GOT3 (cell line): ENCODE data around the gene AAMP.
"Not testable (repeated sequence)": the region's sequence is repeated elsewhere in the genome, so short reads cannot be mapped to it uniquely, and the experiment has no call there.

Experiments used
- DNase-seq: peaks from one replicate; lab custom pipeline; 2025; ENCODE audit warnings: mixed read lengths; lab: John Stamatoyannopoulos, UW

Gene AAMP, protein sequence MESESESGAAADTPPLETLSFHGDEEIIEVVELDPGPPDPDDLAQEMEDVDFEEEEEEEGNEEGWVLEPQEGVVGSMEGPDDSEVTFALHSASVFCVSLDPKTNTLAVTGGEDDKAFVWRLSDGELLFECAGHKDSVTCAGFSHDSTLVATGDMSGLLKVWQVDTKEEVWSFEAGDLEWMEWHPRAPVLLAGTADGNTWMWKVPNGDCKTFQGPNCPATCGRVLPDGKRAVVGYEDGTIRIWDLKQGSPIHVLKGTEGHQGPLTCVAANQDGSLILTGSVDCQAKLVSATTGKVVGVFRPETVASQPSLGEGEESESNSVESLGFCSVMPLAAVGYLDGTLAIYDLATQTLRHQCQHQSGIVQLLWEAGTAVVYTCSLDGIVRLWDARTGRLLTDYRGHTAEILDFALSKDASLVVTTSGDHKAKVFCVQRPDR

DNA sequence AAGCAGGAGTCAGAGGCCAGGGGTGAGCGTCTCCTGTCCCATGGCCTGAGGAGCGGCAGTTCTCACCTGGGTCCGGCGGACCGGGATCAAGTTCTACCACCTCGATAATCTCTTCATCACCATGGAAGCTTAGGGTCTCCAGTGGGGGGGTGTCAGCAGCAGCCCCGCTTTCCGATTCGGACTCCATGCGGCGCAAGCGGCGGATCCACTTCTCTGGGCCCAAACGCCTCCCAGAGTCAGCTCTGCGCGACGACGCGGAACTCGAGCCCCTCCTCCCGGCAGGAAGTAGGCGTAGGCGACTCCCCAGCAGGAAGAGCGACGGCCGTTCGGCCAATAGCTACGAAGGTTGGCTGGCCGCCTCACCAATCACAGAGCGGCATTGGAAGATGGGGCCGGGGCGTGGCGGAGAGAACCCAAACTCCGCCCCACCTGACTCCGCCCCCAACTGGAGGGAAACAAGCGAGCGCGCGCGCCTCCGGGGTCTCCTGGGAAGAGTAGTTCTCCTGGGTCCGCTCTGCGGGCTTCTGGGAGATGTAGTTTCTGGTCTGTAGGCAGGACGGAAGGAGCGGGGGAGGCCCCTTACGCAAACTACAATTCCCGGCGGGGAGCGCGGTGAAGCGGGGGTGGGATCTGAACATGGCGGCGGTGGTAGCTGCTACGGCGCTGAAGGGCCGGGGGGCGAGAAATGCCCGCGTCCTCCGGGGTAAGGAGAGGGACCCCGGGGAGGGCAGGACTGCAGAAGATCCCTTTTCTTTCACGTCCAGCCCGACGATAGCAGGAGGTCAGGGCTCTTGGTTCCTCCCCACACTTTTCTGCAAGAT, at the start of gene AAMP, which contains the start of gene PNKD:
TSS of gene AAMP (minus strand) at position 238 of the 821 bp plus-strand sequence. CDS start at position 187, 51 bp downstream.
TSS of gene PNKD (plus strand) at position 620 of the 821 bp plus-strand sequence. CDS start at position 637, 17 bp downstream.
- DNase-seq: peak; percentile 99

DNA sequence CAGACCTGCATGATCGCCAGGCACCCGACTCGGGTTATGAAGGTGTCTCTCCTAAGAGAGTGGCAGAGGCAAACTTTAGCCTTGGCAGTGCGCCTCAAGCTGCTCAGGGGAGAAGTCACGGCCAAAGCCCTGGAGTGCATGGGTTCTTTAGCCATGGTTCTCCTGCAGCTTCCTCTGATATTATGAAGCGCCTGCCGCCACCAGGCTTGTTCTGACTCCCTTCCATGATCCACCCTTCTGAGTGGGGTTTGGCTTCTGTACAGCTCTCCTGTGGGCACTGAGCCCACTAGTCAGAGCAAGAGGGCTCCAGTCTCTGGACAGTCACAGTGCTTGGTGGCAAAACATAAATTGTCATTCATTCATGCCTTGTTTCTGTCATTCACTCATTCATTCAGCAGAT, 48.3 kb upstream of the AAMP start:
- DNase-seq: no peak

DNA sequence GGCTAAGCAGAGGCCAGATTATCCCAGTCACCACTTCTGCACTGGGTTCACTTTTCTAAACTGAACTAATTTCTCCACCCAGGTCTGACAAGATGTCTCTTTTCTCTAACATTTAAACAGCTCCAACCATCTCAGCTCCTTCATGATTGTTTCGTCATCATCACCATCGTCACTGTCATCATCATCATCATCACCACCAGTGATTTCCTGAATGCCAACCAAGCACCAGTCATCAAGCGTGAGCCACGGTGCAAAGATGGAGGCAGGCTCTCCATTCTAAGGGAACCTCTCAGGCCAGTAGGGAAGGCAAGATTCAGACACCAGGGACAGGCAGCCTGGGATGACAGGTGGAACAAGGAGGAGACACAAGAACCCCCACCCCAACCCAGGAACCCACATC, 47.9 kb upstream of the AAMP start:
- DNase-seq: no peak

DNA sequence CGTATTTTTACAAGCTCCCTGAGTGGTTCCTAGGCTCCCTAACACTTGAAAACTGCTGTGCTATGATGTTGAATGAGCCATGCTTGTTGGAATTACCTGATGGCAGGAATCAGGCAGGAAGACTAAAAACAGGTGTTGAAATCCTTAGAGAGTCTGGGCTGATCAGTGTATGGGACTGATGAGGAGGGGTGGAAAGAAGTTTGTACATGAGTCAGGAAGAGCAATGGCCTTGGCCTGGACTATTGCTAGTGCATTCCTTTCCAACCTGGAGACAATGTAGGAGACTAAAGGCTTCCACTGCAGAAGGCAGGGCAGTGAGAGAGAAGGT, 47.3 kb upstream of the AAMP start:
- DNase-seq: no peak

DNA sequence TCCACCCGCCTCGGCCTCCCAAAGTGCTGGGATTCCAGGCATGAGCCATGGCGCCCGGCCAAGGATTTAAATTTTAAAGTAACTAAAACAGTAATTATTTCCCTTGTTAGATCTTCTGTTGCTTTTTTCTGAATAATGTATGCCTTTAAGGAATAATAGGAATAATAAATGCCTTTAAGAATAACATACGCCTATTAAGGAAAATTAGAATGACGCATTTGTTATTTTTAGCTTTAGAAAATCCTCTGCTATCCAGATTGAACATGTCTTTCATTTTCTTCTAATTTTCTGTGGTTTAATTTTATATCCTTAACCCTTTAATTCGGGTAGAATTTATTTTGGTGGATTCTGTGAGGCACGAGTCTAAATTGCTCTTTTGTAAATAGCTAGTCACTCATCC, 45.5 kb upstream of the AAMP start:
- DNase-seq: no peak

DNA sequence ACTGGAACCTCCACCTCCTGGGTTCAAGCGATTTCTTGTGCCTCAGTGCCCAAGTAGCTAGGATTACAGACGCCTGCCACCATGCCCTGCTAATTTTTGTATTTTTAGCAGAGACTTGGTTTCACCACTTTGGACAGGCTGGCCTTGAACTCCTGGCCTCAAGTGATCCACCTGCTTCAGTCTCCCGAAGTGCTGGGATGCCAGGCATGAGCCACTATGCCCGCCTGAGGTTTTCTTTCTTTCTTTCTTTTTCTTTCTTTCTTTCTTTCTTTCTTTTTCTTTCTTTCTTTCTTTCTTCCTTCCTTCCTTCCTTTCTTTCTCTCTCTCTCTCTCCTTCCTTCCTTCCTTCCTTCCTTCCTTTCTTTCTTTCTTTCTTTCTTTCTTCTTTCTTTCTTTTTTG, 44.8 kb upstream of the AAMP start:
- DNase-seq: not testable (repeated sequence)

DNA sequence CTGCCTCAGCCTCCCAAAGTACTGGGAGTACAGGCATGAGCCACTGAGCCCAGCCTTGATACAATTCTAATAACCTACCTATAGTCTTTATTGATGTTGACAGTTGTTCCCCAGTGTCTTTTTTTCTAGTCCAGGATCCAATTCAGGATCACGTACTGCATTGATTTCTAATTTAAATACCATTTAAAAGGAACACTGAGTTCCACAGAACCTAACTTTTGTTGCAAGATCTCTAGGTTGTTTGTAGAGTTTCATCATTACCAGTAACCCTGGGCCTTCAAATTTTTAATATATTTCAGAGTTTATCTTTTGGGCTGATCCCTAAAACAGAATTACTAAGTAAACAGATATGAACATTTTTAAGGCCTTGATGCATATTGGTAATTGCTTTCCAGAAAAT, 43.4 kb upstream of the AAMP start:
- no peak for DNase-seq

DNA sequence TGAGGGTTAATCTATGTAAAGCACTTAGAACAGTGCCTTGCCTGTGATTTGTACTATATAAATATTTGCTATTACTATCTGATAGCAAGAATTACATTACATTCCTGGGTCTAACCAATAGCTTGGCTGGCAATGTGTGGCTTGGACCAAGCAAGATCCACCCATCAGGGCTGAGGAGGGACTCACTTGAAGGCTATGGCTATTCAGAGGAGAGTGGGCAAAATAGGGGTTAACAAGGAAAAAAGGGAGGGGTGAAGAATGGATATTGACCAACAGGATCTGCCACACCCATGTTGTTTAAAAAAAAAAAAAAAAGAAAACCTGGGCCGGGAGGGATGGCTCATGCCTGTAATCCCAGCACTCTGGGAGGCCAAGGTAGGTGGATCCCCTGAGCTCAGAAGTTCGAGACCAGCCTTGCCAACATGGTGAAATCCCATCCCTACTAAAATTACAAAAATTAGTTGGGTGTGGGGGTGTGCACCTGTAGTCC, 42.4 kb upstream of the AAMP start:
- no peak for DNase-seq

DNA sequence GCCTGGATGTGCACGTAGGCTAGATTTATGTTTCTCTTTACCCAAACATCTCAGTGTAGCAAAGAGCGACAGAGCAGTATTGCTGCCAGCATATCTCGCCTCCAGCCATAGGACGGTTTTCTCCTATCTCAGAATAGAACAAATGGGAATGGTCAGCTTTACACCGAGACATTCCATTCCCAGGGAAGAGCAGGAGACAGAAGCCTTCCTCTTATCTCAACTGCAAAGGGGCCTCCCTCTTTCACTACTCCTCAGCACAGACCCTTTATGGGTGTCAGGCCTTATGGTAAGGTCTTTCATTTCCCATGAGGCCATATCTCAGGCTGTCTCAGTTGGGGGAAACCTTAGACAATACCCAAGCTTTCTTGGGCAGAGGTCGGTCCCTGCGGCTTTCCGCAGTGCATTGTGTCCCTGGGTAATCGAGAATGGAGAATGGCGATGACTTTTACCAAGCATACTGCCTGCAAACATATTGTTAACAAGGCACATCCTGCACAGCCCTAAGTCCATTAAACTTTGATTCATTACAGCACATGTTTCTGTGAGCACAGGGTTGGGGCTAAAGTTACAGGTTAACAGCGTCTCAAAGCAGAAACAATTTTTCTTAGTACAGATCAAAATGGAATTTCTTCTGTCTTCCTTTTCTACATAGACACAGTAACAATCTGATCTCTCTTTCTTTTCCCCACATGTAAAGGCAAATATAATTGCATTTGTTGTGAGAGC, 41.8 kb upstream of the AAMP start:
- DNase-seq: not testable (repeated sequence)

DNA sequence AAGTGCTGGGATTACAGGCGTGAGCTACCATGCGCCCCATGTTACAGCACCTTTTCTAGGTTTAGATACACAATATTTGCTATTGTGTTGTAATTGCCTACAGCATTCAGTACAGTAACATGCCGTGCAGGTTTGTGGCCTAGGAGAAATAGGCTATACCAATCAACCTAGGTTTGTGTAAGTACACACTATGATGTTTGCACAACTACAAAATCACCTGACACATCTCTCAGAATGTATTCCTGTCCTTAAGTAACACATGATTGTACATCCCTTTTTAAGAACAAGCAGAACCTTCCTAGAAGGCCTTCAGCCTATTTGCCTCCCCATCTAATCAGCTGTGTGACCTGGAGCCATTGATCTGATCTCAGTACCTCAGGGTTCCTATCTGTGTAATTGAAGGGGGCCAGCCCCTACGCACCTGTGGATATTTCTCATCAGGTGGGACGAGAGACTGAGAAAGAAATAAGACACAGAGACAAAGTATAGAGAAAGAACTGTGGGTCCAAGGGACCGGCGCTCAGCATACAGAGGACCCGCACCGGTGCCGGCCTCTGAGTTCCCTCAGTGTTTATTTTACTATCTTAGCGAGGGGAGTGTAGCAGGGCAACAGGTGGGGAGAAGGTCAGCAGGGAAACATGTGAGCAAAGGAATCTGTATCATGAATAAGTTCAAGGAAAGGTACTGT, 41.1 kb upstream of the AAMP start:
- no peak for DNase-seq

DNA sequence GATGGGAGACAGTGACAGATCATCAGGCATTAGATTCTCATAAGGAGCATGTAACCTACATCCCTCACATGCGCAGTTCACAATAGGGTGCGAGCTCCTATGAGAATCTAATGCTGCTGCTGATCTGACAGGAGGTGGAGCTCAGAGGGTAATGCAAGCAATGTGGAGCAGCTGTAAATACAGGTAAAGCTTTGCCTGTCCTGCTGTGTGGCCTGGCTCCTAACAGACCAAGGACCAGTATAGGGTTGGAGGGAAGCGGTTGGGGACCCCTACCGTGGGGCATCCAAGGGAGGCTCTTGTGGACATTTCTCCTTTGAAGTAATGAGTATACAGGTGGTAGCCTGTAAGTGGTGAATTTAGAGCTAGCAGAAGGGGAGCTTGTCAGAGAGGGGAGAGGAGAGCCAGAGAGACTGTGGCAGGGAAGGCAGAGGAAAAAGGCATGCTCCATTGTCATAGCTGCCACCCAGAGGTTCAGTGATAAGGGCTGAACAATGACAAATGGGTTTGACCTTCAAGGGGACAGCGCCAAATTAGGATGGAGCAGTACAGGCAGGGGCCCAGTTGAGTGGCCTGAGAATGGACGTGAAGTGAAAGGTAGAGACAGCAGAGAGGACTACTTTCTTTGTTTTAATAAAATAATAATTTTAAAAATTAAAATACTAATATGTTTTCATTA, 37.6 kb upstream of the AAMP start:
- no peak for DNase-seq

DNA sequence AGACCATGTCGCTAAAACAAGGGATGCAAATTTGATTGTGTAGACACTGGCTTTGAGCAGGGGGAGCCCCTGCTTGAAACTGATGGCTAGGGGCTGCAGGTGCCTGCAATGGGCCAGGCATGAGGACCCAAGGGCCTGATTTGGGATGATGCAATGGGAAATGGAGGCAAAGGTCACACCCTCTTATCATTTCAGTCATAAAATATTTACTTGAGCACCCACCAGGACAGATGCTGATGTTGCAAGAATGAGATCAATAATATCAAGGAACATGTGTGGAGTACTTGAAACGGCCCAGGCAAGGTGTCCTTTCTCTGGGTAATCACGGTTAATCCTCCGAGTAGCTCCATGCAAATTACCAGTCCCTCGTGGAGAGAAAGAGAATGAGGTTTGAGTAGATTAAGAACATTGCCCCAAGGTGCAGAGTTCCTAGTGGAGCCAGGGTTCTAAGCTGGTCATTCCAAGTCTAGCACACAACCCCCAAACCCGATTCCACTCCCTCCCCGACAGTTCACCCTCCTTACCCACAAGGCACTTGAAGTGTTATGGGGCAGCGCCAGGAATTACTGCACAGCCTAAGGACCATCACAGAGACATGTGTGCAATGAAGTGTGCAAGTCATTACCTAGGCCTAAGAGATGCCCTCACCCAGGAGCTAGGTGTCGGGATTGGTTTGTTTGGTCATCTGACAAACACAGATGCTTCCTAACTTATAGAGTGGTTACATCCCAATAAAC, 36.4 kb upstream of the AAMP start:
- no peak for DNase-seq

DNA sequence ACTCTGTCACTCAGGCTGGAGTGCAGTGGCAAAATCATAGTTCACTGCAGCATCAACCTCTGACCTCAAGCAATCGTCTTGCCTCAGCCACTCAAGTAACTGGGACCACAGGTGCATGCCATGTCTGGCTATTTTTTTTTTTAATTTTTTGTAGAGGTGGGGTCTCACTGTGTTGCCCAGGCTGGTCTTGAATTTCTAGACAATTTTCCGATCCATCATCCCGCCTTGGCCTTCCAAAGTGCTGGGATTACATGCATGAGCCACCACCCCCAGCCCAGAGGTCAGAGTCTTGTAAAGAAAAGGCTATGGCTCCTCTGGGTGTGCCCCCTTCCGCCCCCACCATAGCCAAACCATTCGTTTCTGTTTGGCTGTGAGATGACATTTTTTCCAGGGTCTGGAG, 35.4 kb upstream of the AAMP start:
- DNase-seq: no peak

DNA sequence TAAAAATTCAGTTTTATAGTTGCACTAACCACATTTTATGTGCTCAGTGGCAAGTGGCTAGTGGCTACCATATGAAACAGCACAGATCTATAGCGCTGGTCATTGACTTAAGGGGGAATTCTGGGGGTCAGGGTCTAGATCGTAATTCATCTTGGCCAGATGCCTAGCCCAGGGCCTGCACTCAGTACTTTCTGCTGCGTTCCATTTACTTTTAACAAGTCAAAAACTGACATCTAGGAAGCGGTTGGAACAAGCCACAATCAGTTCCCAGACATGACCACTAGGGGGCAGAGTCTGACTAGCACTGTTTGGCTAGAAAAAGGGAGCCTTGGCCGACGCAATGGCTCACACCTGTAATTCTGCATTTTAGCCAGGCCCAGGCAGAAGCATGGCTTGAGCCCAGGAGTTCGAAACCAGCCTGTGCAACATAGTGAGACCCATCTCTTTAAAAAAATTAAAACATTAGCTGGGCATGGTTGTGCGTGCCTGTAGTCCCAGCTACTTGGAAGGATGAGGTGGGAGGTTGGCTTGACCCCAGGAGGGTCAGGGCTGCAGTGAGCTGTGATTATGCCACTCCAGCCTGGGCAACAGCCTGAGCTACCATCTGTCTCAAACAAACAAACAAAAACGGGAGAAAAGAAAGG, 31.4 kb upstream of the AAMP start:
- peak; percentile 39 for DNase-seq

DNA sequence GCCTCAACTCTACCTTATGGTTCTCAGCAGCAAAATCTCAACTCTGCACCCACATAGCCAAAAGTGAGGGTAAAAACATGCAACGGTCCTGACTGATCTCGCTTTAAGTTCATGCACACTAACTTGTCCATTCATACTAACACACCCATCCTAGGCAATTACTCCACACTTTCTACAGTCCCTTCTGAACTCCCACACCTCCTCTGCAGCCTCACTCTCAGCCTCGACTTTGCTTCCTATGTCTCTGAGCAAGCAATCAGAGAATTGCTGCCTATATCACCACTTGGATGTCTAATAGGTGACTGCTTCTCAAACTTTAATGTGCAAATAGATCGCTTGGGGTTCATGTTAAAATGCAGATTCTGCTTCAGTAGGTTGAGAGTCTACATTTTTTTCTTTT, 30.2 kb upstream of the AAMP start:
- DNase-seq: no peak

DNA sequence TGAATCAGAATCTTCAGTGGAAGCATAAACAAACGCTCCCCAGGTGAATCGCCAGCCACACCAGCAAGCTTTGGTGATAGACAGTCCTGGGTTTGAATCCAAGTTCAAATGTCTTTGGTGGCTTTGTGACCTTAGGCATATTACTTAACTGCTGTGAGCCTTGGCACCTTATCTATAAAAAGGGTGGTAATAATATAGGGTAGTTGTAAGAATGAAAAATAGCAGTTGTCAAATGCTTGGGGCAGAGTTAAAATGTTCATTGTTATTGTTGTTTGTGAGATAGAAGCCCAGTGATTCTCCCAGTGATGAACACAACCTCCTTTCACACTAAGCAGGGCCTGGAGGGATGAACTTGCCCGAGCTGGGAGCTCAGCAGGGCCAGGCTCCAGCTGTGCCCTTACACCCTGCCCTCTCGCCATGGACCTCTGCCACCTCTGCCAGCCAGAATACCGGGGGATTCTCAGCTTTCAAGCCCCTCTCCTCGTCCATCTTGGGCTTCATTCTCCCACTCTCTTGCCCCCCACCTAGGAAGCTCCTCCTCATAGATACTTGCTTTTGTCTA, 28.5 kb upstream of the AAMP start:
- DNase-seq: no peak

DNA sequence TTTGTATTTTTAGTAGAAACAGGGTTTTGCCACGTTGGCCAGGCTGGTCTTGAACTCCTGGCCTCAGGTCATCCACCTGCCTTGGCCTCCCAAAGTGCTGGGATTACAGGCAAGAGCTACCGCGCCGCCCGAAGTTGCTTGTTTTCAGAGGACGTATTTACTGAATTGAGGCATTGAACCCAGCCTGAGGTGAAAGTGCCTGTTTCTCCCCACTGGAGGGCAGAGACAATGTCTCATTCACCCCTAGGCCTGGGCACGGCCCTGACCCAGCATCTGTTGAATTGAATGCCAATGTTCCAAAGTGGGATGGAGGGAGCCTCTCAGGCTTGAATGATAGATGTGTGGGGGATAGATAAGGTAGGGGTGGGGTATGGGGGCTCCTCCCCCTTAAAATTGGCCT, 26.9 kb upstream of the AAMP start:
- no peak for DNase-seq

DNA sequence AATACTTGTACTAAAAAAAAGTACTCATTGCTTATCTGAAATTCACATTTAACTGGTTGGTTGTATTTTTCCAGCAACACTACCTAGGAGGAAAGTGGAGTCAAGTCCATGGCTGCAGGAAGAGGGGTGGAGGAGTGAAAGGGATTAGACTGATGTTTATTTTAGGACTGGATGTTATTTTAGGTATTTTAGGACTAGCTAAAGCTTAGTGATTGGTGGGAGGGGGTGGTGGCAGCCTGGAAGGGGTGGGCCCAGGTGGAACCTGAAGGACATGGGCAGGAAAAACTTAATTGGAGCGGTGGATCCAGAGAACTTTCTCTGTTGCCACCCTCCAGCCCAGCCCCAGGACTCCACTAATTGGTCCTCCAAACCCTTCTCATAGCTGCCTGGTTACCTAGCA, 26.3 kb upstream of the AAMP start:
- no peak for DNase-seq

DNA sequence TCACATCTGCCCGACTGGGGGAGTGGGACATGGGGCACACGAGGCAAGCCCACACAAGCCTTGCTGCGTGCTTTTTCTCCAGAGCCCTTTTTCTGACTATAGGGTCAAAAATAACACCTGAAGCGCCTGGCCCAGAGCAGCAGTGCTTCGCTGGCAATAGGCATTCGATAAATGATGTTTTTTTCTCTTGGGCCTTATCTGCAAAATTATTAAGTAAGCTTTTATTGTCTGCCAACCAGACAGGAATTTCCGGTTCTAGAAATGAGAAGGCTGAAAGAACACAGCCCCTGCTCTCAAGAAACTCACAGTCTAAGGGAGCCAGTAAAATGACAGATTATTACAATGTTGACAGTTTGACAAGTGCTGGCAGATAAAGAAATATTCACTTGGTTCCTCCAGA, 25.1 kb upstream of the AAMP start:
- no peak for DNase-seq
